Coronary artery (tissue), 2 donors: ENCODE data around the gene AUTS2.

ENCODE experiments used
- DNase-seq: peaks from one replicate; pipeline ENCODE4 v3.0.0-alpha.2; 2017; ENCODE audit warnings: low spot score
- H3K27ac ChIP-seq, 2 donors: fragments of 200-600 bp; sonication (generic); one replicate each; pipeline ENCODE4 v1.5.1; 2016 to 2019
- H3K4me3 ChIP-seq: fragments of 200-600 bp; sonication (generic); 2 replicates; pipeline ENCODE4 v1.5.1; 2016; ENCODE audit warnings: mild to moderate bottlenecking, moderate library complexity
- TF ChIP-seq, protein P1 (sequence below): fragments of 200-600 bp; sonication (generic); IDR thresholded peaks from one replicate; pipeline ENCODE4 v1.5.1; 2019; ENCODE audit warnings: antibody characterized with exemption

The AUTS2 gene

GRCh38 chr7:69820479-69821192 is 222.4 kb downstream of the AUTS2 start:
- DNase-seq: no peak
- H3K27ac ChIP-seq: no peak overlapping the region
- TF ChIP-seq, protein P1, sequence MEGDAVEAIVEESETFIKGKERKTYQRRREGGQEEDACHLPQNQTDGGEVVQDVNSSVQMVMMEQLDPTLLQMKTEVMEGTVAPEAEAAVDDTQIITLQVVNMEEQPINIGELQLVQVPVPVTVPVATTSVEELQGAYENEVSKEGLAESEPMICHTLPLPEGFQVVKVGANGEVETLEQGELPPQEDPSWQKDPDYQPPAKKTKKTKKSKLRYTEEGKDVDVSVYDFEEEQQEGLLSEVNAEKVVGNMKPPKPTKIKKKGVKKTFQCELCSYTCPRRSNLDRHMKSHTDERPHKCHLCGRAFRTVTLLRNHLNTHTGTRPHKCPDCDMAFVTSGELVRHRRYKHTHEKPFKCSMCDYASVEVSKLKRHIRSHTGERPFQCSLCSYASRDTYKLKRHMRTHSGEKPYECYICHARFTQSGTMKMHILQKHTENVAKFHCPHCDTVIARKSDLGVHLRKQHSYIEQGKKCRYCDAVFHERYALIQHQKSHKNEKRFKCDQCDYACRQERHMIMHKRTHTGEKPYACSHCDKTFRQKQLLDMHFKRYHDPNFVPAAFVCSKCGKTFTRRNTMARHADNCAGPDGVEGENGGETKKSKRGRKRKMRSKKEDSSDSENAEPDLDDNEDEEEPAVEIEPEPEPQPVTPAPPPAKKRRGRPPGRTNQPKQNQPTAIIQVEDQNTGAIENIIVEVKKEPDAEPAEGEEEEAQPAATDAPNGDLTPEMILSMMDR: no peak
- H3K4me3 ChIP-seq: no peak overlapping the region

DNA sequence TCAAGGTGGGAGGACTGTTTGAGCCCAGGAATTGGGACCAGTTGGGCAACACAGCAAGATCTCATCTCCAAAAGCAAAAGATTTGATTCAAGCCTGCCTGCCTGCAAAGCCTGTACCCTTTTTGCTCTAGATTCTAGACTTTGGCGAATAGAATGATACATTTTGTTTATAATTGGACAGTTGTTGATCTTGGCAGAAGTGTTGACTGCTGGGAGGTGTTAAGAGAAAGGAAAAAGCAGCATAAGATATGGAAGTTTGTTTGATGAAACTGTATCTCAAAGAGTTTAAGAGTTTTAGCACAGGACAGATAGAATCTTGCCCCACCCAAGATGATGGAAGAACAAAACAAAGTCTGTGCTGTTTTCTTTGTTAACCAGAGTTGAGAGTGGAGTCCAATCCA is 224.1 kb downstream of the AUTS2 start:
- no peak for DNase-seq
- H3K27ac ChIP-seq: no peak overlapping the region
- no peak overlapping the region for H3K4me3 ChIP-seq
- TF ChIP-seq, protein P1: no peak

DNA sequence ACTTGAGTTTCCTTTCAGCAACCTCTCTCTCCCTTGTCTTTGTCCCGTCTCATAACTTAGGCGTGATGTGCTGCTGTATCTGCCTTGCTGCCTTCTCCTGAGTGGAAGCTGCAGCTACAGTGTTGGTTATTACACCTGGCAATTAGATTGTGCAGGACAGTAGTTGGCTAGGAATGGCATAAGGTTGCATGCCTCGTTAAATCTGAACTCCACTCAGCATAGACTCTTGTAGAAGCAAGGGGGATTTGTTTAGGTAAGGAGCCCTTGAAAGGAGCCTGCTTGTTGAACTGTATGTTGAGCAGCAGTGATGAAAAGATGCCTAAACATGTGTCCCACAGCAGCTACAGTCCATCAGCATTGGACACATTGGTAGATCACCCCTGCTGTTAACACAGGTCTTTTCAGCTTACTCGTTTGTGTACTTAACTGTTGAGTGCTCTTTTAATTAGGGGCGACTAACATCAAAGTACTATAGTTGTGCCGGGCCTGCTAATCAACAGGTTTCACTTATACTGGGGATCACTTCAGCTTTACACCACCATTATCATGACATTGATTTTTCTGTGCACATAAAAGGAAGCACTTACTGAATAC is 225.0 kb downstream of the AUTS2 start:
- DNase-seq: no peak
- no peak overlapping the region for H3K4me3 ChIP-seq

DNA sequence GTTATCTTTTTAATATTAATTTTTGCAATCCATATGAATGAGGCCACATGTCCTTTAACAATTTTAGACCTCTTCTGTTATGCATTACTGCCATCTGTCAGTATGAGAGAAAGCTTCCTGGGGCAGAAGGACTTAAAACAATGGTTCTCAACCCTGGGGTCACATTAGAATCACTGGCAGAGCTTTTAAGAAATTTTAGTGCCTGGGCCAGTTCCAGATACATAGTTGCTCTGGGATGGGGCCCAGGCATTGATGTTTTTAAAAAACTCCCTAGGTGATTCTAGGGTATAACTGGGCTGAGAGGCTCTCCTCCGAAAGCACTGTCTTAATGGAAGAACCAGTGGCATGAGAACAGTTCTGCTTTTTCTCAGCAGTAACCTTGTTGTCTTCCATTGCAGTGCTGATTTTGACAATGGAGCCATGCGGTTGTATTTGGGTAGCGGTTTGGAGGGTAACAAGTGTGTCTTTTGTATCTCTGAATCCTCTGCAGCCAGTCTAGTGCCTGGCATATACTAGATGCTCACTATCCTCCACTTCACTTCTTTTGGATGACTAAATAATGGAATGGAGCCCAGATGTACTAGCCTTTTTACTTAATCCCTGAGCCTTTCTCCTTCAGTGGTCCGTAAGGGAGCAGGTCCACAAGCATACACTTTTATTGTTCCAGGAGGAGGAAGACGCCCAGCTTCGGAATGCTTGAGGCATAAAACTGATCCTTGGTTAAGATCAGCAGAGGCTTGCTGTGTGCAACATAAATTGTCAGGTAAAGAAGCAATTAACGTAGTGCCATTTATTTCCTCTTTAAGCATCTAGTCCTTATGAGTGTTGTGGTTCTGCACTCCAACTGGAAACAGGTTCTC is 227.1 kb downstream of the AUTS2 start:
- H3K4me3 ChIP-seq: no peak overlapping the region
- TF ChIP-seq, protein P1: no peak
- DNase-seq: no peak
- H3K27ac ChIP-seq: no peak overlapping the region

More for the DNA sequence above, 225.0 kb downstream of the AUTS2 start:
- no peak overlapping the region for H3K27ac ChIP-seq
- TF ChIP-seq, protein P1: no peak

DNA sequence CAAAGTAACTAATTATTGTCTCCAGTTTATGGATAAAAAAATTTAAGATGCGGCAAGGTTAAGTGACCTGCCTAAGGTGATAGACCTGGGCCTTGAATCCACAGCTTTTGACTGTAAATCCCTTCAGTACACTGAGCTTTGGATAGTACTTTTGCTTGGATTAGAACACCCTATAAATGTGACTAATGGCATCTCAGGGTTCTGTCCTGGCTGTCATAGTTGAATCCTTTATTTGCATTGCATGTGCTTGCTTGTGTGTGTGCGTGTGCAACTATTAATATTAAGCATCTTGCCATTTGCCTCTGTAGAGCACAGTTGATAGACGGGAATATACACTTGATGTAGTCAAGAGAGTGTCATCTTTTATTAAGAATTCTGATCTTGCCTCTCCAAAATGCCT is 228.0 kb downstream of the AUTS2 start:
- Histone ChIP-seq H3K4me3 (no peak overlapping the region), H3K27ac (no peak overlapping the region)
- TF ChIP-seq, protein P1: no peak
- no peak for DNase-seq

GRCh38 chr7:69827140-69827539 is 228.9 kb downstream of the AUTS2 start:
- Histone ChIP-seq H3K27ac (no peak overlapping the region), H3K4me3 (no peak overlapping the region)
- TF ChIP-seq, protein P1: no peak
- DNase-seq: no peak
